Activated effector memory CD4-positive, alpha-beta T cell treated with anti-CD3 and anti-CD28 coated beads, Interleukin-2, amount 50 U/mL, for 16 hours (primary cell): ENCODE results near the gene ZCWPW2.

Experiments
- DNase-seq: peaks from one replicate; pipeline ENCODE4 v3.0.0-alpha.2; 2020

Gene ZCWPW2

GRCh38 chr3:28348629-28349468 is at the start of gene ZCWPW2, which contains the start of gene AZI2:
Gene ZCWPW2 (plus strand): TSS chr3:28348721. CDS start chr3:28413069, 64,348 bp downstream.
Gene AZI2 (minus strand): TSS chr3:28348824. CDS start chr3:28340617, 8,207 bp downstream.
- peak; percentile 97 for DNase-seq

GRCh38 chr3:28299705-28300104 is 48.8 kb upstream of the ZCWPW2 start:
- DNase-seq, result no peak

GRCh38 chr3:28300345-28300962 is 48.1 kb upstream of the ZCWPW2 start:
- DNase-seq, result no peak

- no peak for DNase-seq
Measured at GRCh38 chr3:28301688-28302087, 46.8 kb upstream of the ZCWPW2 start.

- no peak for DNase-seq
Measured at GRCh38 chr3:28308196-28308595, 40.3 kb upstream of the ZCWPW2 start.

GRCh38 chr3:28315711-28316110 is 32.8 kb upstream of the ZCWPW2 start:
- DNase-seq, result no peak

GRCh38 chr3:28316226-28316625 is 32.3 kb upstream of the ZCWPW2 start:
- DNase-seq, result no peak

- no peak for DNase-seq
Measured at GRCh38 chr3:28317438-28318022, 31.0 kb upstream of the ZCWPW2 start.

GRCh38 chr3:28320981-28321380 is 27.5 kb upstream of the ZCWPW2 start:
- no peak for DNase-seq

GRCh38 chr3:28322464-28322863 is 26.1 kb upstream of the ZCWPW2 start:
- DNase-seq, result no peak

GRCh38 chr3:28326458-28326926 is 22.0 kb upstream of the ZCWPW2 start:
- DNase-seq, result no peak

- no peak for DNase-seq
Measured at GRCh38 chr3:28328188-28329151, 20.1 kb upstream of the ZCWPW2 start.

GRCh38 chr3:28334552-28334951 is 14.0 kb upstream of the ZCWPW2 start:
- DNase-seq, result no peak

- no peak for DNase-seq
Measured at GRCh38 chr3:28335246-28335645, 13.3 kb upstream of the ZCWPW2 start.

GRCh38 chr3:28337230-28337629 is 11.3 kb upstream of the ZCWPW2 start:
- DNase-seq, result no peak

GRCh38 chr3:28343144-28343543 is 5.4 kb upstream of the ZCWPW2 start:
- DNase-seq, result no peak

- DNase-seq, result no peak
Measured at GRCh38 chr3:28345690-28346089, 2.8 kb upstream of the ZCWPW2 start.

GRCh38 chr3:28347374-28348264 is 902 bp upstream of the ZCWPW2 start:
- DNase-seq, result no peak

GRCh38 chr3:28348265-28348628 is 274 bp upstream of the ZCWPW2 start:
- no peak for DNase-seq

- DNase-seq, result no peak
Measured at GRCh38 chr3:28349469-28350000, 1.0 kb downstream of the ZCWPW2 start.

- DNase-seq, result no peak
Measured at GRCh38 chr3:28376424-28376823, 27.9 kb downstream of the ZCWPW2 start.
